OCI-LY1 (cell line): ENCODE results near the gene PTPRD.

Source experiments
- CTCF ChIP-seq: fragments of 200-600 bp; sonication (generic), shearing (Covaris generic); IDR thresholded peaks from 2 replicates; pipeline ENCODE4 v1.5.1; 2017; ENCODE audit warnings: mild to moderate bottlenecking, antibody characterized with exemption, low read length, moderate library complexity, mixed read lengths
- EZH2 ChIP-seq: fragments of 200-600 bp; sonication (generic), shearing (Covaris generic); IDR thresholded peaks from 2 replicates; pipeline ENCODE4 v1.8.0; 2017; ENCODE audit warnings: borderline replicate concordance, mixed run types, mild to moderate bottlenecking, antibody characterized with exemption, low read length, moderate library complexity, mixed read lengths

GRCh38 chr9:8604201-8604600 lies 2008.6 kb downstream of the PTPRD start:
- TF ChIP-seq CTCF = no peak
- no peak for TF ChIP-seq EZH2
